NCI-H2171 treated with DMSO at 0.1 percent for 48 hours (cell line): ENCODE data around the gene GAN.

Experiments used
- DNase-seq: peaks from one replicate; lab custom pipeline; 2025; lab: John Stamatoyannopoulos, UW

GAN gene, protein sequence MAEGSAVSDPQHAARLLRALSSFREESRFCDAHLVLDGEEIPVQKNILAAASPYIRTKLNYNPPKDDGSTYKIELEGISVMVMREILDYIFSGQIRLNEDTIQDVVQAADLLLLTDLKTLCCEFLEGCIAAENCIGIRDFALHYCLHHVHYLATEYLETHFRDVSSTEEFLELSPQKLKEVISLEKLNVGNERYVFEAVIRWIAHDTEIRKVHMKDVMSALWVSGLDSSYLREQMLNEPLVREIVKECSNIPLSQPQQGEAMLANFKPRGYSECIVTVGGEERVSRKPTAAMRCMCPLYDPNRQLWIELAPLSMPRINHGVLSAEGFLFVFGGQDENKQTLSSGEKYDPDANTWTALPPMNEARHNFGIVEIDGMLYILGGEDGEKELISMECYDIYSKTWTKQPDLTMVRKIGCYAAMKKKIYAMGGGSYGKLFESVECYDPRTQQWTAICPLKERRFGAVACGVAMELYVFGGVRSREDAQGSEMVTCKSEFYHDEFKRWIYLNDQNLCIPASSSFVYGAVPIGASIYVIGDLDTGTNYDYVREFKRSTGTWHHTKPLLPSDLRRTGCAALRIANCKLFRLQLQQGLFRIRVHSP

DNA sequence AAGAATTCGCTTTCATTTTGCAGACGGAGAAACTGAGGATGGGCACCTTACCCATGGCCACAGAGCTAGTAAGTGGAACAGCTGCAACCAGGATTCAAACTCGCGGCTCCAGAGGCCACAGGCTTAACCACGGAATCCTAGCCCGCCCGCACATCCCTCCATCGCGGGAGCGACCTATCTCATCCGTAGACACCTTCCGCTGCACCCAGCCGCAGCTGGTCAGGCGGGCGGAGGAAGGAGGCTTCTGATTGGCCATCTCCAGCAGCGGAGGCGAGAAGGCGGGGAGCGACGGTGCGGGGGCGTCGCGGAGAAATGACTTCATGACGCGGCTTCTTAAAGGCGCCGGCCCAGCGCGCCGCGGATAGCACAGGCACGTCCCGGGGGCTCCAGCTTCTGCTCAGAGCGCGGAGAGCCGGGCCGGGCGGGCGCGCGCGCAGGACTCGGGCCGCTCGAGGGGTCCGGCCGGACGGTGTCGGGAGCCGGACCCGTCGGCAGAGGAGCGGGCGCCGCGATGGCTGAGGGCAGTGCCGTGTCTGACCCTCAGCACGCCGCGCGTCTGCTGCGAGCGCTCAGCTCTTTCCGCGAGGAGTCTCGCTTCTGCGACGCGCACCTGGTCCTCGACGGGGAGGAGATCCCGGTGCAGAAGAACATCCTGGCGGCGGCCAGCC, at the start of gene GAN:
TSS of gene GAN (plus strand) at position 360 of the 668 bp plus-strand sequence. CDS start at position 512, 152 bp downstream.
- DNase-seq, result peak; percentile 97

DNA sequence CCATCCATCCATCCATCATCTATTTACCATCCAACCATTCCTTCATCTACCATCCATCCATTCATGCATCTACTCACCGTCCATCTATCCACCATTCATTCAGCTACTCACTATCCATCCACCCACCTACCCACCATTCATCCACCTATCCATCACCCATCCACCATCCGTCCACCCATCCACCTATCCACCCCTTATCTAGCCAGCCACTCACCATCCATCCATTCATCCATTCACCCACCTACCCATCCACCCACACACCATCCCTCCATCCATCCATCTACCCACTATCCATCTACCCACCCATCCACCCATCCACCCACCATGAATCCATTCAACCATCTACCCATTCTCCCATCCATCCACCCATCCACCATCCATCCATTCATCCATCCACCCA, 49.7 kb upstream of the GAN start:
- no peak for DNase-seq

DNA sequence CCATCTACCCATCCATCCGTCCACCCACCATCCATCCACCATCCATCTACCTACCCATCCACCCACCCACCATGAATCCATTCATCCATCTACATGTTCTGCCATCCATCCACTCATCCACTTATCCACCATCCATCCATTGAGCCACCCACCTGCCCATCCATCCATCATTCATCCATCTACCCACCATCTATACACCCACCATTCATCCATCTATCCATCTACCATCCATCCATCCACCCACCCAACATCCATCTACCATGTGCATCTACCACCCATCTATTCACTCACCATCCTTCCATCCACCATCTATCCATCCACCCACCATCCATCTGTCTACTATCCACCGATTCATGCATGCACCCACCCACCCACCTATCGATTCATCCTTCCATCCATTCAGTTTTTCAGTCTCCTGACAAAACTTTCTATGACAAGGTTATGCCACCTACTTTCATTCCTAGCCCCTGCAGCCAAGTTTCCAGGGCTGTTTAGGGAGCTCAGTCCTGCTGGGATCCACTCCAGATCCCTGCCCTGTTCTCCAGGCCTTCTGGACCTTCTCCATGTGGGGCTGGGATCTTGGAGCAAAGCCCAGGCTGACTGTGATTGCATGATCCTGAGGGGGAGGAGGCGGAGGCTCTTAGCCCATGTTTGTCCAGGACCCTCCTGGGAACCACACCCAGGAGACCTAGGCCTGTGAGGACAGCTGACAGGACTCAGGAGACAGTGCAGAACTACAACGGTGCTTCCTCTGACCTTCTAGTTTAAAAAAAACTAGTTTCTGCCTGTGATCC, 48.9 kb upstream of the GAN start:
- DNase-seq, result peak; percentile 45

DNA sequence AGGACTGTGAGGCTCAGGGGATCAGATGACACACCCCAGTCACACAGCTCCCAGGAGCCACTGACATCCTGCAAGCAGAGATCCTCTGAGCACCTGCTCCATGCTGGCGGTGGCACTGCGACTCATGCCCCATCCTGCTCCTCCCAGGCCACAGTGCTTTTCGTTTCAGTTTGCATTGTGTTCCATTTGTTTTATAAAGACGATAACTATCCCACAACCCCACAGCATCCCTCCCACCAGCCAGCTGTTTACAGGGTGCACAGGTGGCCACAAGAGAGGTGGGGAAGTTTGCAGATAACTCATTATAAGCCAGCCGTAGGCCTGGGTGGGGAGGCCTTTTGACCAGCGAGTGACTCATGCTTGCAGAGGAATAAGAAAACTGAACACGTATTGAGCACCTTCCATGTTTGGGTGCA, 48.1 kb upstream of the GAN start:
- DNase-seq, result peak; percentile 72

DNA sequence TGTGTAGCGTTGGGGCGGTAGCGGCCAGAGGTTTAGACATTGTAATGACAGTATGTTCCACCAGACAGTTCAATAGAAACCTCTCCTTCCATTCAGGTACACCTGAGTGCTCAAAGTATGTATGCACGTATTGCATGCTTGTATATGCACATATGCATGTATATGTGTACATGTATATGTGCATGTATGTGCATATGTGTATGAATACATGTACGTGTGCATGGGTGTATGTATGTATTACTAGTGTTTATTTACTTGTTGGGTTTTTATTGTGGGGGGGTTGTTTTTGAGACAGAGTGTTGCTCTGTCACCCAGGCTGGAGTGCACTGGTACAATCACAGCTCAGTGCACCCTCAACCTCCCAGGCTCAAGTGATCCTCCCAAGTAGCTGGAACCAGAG, 46.3 kb upstream of the GAN start:
- DNase-seq, result no peak

DNA sequence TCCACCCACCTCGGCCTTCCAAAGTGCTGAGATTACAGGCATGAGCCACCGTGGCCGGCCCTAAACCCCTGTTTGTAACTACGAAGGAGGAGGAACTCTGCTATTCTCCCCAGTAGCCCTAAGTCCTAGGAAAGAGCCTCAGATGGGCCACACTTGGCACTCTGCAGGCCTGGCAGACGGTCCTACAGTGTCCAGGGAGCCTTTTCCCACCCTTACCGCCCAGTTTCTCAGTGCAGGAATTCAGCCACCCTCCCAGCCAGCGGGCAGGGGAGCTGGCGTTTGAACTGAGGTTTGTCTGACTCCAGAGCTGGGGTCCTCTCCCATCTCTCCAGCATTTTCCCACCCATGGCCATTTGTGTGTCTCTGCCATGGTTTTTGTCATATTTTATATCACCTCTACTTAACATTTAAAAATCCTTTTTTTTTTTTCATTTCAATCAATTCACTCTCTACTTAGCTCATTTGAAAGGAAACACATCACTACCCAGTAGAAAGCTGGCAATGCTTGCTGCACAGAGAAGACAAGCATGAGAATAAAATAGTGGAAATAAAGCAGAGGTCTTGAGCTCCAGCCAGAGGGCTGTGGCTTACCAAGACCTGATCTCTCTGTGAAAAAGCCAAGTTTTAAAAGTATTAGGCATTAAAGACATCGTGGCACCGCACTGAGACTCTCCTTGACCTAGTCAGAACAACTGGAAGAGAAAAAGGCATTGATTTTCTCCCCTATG, 41.4 kb upstream of the GAN start:
- DNase-seq, result no peak

DNA sequence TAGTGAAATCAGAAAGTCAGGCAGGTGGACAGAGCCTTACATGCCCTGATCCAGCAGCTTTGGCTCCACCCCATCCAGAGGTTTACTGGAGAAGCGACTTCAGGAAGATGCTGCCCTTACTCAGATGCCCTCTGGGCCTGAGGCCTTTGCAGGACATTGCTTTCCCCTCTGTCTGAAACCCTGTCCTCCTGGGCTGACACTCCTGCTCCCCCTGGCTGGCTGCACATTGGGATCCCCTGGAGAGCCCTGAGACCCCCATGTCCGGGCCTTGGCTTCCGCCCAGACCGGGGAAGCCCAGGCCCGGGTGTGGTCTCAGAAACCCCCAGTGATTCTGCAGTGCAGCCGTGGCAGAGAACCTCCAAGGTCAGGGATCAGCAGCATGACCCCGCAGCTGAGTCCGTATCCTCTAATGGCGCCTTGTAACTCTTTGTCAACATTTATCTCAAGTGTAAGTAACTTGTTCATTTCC, 39.7 kb upstream of the GAN start:
- DNase-seq, result no peak

DNA sequence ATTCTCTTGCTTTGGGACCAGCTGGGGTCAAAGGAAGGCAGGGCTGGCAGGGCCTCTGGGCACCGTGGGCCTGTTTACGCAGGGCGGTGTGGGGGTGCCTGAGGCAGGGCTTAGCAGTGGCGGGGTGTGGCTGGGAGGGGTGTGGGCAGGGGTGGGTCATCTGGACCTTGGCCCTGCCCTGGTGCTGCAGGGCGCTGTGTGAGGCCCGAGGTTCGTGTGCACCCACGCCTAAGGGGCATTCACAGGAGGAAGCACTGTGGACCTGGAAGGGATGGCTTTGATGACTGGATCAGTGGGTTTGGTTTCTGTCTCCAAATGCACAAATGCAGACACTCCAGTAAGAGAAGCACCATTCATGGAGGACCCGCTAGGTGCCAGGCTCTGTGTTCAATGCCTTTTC, 39.0 kb upstream of the GAN start:
- no peak for DNase-seq

DNA sequence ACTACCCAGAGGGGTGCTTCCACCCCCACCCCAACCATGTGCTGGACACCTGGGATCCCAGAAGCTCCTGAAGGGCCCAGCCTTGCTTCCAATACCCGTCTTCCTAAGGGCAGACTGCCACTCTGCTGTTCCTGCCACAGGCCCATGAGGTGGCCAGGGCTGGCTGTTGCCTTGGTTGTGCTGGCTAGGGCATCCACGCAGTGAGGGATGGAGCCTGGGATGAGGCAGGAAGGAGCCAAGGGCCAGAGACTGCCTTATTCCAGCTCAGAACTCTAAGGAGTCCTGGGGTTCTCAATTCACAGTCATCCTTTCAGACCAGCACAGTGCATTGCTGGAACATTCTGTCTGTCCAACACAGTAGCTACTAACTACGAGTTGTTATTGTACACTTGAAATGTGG, 38.4 kb upstream of the GAN start:
- no peak for DNase-seq

DNA sequence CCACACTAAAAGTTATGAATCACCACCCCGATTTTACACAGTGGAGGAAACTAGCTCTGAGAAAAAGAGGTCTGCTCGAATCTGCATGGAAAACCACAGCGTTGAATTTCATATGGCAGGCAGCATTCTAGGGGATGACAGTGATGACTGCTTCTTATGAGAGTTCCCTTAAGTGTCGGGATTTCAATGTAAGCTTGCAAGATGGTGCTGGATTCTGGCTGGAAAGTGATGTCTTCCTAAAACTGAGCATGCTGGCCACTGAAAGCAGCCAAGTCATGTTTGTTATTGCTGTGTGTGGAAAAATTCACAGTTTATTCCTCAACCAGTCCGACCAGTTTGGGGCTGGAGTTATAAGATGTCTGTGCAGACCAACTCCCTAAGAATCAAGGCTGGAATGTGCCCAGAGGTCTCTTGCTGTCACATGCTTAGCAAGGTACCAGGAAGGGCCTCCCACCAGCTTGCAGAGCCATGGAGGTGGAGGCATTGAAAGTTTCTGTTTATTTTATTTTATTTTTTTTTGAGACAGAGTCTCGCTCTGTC, 37.2 kb upstream of the GAN start:
- DNase-seq, result no peak

DNA sequence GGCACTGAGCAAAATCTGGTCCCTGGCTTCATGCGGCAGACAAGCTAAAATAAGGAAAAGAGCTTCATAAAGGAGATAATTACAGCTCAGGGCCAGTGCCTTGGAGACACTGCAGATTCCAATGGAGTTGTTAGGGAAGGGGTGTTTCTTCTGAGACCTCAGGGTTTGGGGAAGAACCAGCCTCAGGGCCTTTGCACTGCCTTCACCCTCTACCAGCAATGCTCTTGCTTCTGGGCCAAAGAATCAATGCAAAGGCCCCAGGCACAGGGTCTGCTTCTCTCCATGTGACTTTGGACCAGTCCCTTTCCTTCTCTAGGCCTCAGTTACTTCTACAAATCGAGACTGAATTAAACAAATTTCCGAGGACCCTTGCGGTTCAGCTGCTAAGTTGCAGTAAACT, 36.2 kb upstream of the GAN start:
- DNase-seq, result no peak

DNA sequence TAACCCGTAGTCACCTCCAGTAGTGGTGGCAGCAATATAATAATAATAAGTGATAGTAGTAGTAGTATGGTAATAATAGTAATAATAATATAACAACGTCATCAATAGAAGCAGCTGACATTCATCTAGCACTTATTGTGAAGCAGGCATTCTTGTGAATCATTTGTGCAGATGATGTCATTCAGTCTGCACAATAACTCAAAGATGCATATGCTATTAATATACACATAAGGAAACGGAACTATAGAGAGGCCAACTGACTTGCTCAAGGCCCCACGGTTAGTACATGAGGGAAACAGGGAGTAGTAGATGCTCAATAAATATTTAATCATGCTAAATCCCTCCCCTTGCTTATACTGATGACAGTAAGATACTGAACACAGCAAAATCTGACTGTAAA, 35.4 kb upstream of the GAN start:
- DNase-seq, result no peak

DNA sequence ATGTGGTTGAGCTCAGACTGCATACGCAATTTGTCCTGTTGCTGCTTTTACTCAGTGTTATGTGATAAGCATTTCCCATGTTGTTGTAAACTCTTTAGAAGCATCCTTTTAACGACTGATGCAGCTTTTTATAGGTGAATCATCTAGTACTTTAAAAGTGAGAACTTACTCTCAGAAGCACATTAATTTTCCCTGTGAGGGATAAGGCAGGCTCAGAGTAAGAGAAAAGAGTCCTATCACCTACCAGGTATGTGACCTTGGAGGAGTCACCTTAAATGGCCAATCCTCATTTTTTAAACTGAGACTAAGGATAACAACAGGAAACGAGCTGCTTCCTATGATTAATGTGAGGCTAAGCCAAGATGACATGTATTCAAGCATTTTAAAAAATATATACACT, 34.4 kb upstream of the GAN start:
- no peak for DNase-seq

DNA sequence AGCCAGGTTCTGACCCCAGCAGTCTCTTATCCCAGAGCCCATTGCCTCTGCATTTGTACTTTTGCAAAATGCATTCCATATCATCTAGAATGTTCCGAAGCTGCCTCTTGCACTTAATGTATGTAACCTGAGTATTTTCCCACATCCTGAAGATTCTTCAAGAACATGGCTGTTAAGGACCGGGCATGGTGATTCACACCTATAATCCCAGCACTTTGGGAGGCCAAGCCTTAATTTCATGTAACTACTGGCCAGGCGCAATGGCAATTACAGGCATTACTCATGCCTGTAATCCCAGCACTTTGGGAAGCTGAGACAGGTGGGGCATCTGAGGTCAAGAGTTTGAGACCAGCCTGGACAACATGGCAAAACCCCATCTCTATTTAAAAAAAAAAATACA, 31.7 kb upstream of the GAN start:
- no peak for DNase-seq

DNA sequence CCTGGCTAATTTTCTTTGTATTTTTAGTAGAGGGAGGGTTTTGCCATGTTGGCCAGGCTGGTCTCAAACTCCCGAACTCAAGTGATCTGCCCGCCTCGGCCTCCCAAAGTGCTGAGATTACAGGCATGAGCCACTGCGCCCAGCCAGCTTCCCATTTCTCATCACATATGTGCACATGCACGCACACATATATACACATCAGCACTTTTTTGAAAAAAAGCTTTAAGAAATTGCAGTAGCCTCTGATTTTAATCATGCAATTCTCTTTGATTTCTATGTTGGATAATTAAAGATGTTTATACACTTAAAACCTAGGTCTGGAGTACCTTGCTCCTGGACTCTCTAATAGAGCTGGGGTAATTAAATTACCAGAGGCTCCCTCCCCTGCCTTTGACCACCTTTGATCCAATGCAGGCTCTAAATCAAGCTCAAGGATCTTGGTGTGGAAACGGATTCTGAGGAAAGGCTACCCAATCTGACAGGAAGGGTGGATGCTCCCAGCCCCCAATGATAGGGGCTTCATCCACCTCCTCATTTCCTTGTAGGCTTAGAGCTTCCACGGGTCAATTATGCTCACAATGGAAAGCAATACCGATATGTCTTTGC, 29.7 kb upstream of the GAN start:
- no peak for DNase-seq

DNA sequence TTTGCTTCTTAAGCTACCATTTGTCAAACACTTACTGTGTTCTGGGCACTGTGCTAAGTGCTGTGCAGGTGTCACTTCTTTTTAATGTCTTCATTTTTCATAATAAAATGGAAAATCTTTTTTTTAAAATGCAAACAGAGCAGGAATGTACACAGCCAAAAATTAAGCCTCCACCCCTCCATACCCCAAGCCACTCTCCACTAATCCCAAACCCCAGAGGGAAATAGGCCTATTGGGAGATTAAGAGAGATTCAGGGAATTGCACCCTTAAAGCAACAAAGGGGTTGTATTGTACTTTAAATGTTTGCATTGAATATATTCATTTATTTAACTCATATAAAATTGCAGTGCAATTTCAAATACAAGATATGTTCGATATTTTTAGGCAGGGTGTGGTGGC, 28.6 kb upstream of the GAN start:
- DNase-seq, result no peak

DNA sequence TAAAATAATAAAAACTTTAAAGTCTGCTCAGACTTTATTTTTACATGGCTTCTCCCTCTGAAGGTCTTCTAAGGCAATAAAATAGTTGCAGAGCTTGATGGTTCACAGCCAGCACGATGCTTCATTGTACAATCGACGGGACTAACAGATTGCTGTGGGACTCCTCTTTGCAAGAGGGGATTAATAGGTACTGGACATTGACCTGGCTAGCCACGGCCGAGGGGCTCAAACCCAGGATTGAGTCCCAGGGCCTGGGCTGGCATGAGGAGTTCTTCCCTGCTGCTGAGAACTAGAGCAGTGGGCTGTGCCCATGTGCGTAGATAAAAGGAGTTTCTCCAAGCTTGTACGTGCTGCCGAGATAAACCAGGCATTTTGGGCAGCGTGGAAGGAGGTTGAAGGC, 23.6 kb upstream of the GAN start:
- no peak for DNase-seq

DNA sequence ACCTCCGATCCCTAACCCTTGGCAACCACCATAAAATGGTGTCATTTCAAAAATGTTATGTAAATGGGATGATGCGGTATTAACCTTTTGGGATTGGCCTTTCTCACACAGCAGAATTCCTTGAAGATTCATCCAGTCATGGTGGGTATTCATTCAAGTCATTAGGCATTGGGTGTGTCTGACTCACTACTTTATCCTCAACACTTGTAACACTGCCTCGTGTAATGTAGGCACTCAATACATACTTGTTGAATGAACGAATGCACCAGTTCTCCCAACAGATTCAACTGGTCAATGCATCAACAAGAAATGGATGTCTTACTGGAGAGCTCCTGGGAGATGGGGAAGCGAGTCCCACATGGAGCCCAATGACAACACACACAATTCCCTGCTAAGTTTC, 21.8 kb upstream of the GAN start:
- no peak for DNase-seq

DNA sequence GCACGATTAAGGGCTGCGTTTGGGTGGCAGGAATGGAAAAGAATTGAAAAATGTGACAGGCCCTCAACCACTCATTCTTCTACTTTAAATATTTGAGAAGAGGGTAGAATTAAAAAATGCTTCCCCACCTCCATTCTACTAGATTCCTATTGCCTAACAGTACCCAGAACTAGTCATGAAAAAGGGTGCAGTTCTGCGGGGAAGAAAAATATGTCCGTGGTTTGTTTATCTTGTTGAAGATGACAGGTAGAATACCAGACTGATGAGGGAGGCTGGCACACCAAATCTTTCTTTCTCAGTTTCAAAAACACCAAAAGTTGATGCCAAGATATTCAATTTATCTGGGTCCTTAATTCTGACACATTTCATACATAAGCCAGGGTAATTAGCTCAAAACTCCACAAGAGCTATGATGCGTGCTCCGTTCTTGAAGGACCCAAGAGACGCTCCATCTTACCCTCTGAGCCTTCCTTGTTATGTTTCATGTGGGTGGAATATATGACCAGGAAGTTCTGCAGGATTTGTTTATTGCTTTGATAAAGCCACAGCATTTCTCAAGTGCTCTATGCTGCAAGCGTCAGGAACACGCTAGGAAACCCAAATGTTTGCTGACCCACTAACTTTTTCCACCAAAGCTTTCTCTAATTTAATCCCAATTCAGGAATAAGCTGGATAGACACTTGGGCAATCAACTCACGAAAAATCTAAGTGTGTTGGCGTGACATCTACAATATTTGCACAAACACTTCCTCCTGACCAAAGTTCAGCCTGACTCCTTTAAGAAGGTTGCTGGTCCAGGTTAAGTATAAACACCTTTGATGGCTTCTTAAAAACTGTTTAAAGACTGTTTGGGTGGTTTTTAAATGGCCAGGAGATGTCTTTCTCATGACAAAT, 20.6 kb upstream of the GAN start:
- DNase-seq, result no peak

DNA sequence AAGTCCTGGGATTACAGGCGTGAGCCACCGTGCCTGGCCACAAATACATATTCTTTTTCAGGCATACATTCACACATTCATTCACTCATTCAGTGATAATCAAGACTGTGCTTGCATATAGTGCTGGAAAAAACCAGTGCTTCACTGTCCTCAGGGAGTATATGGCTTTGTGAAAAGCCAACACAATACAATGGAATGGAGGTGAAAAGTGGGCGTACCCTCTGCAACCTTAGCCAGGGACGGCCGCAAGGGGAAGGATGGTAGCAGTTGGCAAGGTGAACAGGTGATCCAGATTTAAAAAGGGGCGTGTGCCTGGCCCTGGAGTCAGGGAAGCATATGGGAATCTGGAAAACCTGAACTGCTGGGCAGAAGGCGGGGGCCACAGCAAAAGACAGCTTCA, 18.1 kb upstream of the GAN start:
- DNase-seq, result peak; percentile 4
